T-helper 2 cell treated with Interferon-gamma antibody and Interleukin-4, amounts not matched to agents 5 μg/mL and 100 μg/mL, for 36 hours (primary cell): ENCODE data around the gene GALNT16.
"Not testable (repeated sequence)": the region's sequence is repeated elsewhere in the genome, so short reads cannot be mapped to it uniquely, and the experiment has no call there.

ENCODE experiments used
- DNase-seq: peaks from one replicate; pipeline ENCODE4 v3.0.0; 2021; ENCODE audit warnings: low spot score
- H3K27ac Mint-ChIP-seq: one replicate; pipeline ENCODE4 v1.8.0; 2021; ENCODE audit warnings: mild to moderate bottlenecking, mixed read lengths
- H3K27me3 Mint-ChIP-seq: one replicate; pipeline ENCODE4 v1.8.0; 2021; ENCODE audit warnings: low read depth, mixed read lengths
- H3K36me3 Mint-ChIP-seq: one replicate; pipeline ENCODE4 v1.8.0; 2021; ENCODE audit warnings: low read depth, mixed read lengths
- H3K4me1 Mint-ChIP-seq: one replicate; pipeline ENCODE4 v1.8.0; 2021; ENCODE audit warnings: low read depth, mixed read lengths
- H3K4me3 Mint-ChIP-seq: one replicate; pipeline ENCODE4 v1.8.0; 2022; ENCODE audit warnings: mild to moderate bottlenecking, moderate library complexity, mixed read lengths
- H3K9me3 Mint-ChIP-seq: one replicate; pipeline ENCODE4 v1.8.0; 2021; ENCODE audit warnings: mixed read lengths

GALNT16 gene

DNA sequence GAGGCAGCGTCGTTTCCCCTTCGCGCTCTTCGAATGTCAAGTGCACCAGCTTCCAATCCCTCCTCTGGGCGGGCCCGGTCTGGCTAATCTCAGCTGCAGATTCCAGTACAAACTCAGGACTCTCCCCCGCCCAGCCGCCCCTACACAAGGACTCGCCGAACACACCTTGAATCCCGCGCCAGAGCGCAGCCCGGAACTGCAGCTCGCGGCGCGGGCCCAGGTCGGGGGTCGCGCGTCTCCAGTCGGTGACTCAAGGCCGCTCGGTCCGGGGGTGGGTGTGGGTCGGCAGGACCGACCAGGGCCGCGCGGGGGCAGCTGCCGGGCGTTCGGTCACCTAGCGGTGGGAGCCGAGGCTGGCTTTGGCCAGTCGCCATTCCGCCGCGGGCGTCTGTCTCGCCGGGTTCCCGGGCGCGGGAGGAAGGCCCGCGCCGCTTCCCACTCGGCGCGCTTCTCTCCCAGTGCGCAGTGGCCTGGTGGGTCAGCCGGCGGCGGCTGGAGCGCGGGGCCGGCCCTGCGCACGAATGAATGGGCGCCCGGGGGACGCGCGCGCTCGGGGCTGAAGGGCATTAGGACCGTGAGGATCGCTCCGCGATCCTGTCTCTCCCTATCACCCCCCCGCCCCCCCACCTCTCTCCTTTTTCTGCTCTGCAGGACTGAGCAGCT lies at the start of gene GALNT16:
GALNT16 (plus strand) TSS at position 632 of the 663 bp plus-strand sequence. CDS start 133 bp downstream, outside the sequence.
- no peak for DNase-seq
- peaks cover 71% of the 10 kb centered on the region for H3K27me3 Mint-ChIP-seq
- H3K9me3 Mint-ChIP-seq, result no peaks in the 10 kb centered on the region

DNA sequence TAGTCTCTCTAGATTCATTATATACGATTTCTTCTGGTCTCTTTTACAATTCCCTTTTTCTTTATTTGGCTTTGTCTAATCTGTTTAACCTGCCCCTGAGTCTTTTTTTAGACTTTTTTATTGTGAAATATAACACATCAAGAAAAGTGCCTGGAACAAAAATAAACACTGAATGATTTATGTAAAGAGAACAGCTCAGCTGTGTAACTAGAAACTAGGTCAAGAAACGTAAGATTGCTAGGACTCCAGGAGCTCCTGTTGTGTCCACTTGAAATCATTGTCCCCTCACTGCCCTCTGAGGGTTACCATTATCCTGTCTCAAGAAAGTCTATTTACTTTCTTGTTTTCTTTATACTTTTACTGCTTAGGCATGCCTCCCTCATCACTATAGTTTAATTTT lies 45.6 kb upstream of the GALNT16 start:
- H3K27ac Mint-ChIP-seq, result no peak overlapping the region
- peaks cover 2% of the 10 kb centered on the region for H3K4me1 Mint-ChIP-seq
- no peaks in the 10 kb centered on the region for H3K27me3 Mint-ChIP-seq
- DNase-seq, result no peak
- peaks cover 4% of the 10 kb centered on the region for H3K36me3 Mint-ChIP-seq
- H3K9me3 Mint-ChIP-seq, result no peaks in the 10 kb centered on the region
- H3K4me3 Mint-ChIP-seq, result no peak overlapping the region

More for the DNA sequence above, at the start of gene GALNT16:
- H3K4me3 Mint-ChIP-seq, result peak within 1 kb of the TSS; percentile 43
- no peaks in the 10 kb centered on the region for H3K36me3 Mint-ChIP-seq
- peaks cover 4% of the 10 kb centered on the region for H3K4me1 Mint-ChIP-seq
- H3K27ac Mint-ChIP-seq, result no peak within 1 kb of the TSS

DNA sequence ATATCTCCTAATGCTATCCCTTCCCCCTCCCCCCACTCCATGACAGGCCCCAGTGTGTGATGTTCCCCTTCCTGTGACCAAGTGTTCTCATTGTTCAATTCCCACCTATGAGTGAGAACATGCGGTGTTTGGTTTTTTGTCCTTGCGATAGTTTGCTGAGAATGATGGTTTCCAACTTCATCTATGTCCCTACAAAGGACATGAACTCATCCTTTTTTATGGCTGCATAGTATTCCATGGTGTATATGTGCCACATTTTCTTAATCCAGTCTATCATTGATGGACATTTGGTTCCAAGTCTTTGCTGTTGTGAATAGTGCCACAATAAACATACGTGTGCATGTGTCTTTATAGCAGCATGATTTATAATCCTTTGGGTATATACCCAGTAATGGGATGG lies 42.3 kb upstream of the GALNT16 start:
- not testable (repeated sequence) for H3K27me3 Mint-ChIP-seq, H3K9me3 Mint-ChIP-seq, H3K36me3 Mint-ChIP-seq, DNase-seq, H3K4me3 Mint-ChIP-seq, H3K4me1 Mint-ChIP-seq, H3K27ac Mint-ChIP-seq

DNA sequence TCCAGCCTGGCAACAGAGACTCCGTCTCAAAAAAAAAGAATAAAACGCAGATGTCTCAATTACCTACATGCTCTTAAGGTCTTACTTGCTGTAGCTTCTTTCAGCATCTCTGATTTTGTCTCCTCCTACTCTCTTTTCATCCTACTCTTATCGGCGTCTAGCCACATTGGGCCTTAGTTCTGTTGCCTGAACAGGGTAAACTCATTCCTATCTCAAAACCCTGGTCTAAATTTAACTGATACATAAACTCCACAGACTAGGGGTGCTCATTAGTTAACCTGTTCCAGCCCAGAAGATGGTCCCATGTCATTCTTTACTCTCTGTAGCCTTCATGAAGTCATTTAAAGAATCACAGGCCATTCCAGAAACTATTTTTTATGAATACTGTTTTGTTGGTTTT lies 35.0 kb upstream of the GALNT16 start:
- H3K27ac Mint-ChIP-seq, result no peak overlapping the region
- H3K4me1 Mint-ChIP-seq, result no peaks in the 10 kb centered on the region
- no peak for DNase-seq
- H3K9me3 Mint-ChIP-seq, result no peaks in the 10 kb centered on the region
- no peak overlapping the region for H3K4me3 Mint-ChIP-seq
- H3K27me3 Mint-ChIP-seq, result no peaks in the 10 kb centered on the region
- no peaks in the 10 kb centered on the region for H3K36me3 Mint-ChIP-seq

DNA sequence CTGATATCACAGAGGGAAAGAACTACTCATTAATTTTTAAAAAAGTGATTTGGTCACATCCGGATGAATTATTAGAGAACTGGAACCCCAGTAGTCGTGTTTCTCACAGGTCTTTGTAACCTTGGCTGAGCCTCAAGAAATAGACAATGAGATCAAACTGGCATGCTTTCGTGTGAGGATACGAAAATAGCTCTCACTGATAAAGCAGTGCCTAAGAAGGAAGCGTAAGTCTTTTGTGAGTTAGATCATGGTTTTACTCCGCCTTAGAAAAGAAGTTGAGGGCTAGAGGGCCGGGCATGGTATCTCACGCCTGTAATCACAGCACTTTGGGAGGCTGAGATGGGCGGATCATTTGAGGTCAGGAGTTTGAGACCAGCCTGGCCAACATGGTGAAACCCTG lies 33.8 kb upstream of the GALNT16 start:
- no peaks in the 10 kb centered on the region for H3K27me3 Mint-ChIP-seq
- H3K4me3 Mint-ChIP-seq, result no peak overlapping the region
- H3K27ac Mint-ChIP-seq, result no peak overlapping the region
- no peaks in the 10 kb centered on the region for H3K4me1 Mint-ChIP-seq
- no peaks in the 10 kb centered on the region for H3K36me3 Mint-ChIP-seq
- no peaks in the 10 kb centered on the region for H3K9me3 Mint-ChIP-seq
- no peak for DNase-seq

DNA sequence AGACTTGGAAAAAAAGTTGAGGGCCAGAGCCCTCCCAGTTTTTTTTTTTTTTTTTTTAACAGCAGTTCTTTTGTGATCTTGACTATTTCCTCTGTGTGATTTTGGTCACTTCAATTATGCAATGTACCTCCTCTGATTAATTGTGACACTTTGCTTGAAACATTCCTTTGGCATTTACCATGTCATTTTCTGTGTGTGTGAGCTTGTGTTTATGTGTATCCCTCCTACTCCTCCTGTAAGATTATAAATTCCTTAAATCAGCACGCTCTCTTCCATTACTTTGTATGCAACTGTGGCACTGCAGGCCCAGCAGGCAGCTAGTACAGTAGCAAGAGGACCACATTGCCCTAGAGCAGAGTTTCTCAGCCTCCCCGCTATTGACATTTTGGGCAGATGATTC lies 33.2 kb upstream of the GALNT16 start:
- H3K4me3 Mint-ChIP-seq, result no peak overlapping the region
- no peaks in the 10 kb centered on the region for H3K4me1 Mint-ChIP-seq
- H3K36me3 Mint-ChIP-seq, result no peaks in the 10 kb centered on the region
- H3K27ac Mint-ChIP-seq, result no peak overlapping the region
- no peaks in the 10 kb centered on the region for H3K9me3 Mint-ChIP-seq
- DNase-seq, result no peak
- no peaks in the 10 kb centered on the region for H3K27me3 Mint-ChIP-seq

DNA sequence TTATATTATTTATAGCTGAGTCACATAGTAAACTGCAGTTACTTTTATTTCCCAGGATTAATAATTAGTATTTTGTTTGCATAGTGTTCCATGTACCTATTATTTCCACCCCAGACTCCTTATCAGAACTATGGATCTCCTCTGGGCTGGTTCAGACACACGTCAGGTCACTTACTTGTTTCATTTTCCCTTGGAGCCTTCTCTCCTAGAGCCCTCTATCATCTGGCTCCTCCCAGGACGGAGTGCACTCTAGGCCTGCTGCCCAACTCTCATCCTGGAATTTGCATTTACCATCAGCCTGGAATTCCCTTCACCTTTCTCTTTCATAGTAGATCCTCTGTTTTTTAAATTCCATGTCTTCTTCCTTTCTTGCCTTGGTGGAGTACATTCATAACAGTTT lies 28.5 kb upstream of the GALNT16 start:
- Mint-ChIP-seq H3K4me3 (no peak overlapping the region), H3K36me3 (no peaks in the 10 kb centered on the region), H3K9me3 (no peaks in the 10 kb centered on the region), H3K27ac (no peak overlapping the region), H3K27me3 (no peaks in the 10 kb centered on the region), H3K4me1 (no peaks in the 10 kb centered on the region)
- DNase-seq, result no peak

DNA sequence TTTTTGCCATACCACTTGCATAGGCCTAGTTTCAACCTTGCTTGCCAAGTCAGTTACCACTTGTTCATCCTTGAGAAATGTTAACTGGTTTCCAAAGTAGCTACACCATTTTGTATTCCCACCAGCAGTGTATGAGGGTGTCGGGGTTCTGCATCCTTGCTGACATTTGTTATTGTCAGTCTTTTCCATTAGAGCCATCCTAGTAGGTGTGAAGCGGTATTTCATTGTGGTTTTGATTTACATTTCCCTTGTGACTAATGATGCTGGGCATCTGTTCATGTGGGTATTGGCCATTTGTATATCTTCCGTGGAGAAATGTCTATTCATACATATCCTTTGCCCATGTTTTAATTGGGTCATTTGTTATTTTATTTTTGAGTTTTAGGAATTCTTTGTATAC lies 27.6 kb upstream of the GALNT16 start:
- Mint-ChIP-seq H3K4me1 (no peaks in the 10 kb centered on the region), H3K9me3 (no peaks in the 10 kb centered on the region), H3K27me3 (no peaks in the 10 kb centered on the region), H3K4me3 (no peak overlapping the region), H3K27ac (no peak overlapping the region), H3K36me3 (no peaks in the 10 kb centered on the region)
- DNase-seq, result no peak

DNA sequence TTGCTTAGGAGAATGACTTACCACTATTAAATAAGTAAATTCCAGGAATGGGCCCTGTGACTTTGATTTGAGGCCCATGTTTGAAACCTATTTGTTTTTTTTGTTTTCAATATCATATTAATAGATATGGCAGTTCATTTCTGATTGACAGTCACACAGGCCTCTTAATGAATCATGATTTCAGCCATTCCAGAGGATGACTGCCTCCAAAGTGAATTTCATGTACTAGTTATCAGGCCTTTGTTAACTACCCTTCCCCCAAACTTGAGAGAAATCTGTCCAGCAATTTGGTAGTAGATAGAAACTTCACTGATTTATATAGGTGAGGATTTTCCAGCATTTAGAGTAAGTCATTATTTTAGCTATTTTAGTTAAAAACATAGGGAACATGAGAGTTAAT lies 25.9 kb upstream of the GALNT16 start:
- H3K4me1 Mint-ChIP-seq, result no peaks in the 10 kb centered on the region
- H3K27me3 Mint-ChIP-seq, result no peaks in the 10 kb centered on the region
- H3K27ac Mint-ChIP-seq, result no peak overlapping the region
- DNase-seq, result no peak
- no peaks in the 10 kb centered on the region for H3K9me3 Mint-ChIP-seq
- H3K36me3 Mint-ChIP-seq, result no peaks in the 10 kb centered on the region
- no peak overlapping the region for H3K4me3 Mint-ChIP-seq

DNA sequence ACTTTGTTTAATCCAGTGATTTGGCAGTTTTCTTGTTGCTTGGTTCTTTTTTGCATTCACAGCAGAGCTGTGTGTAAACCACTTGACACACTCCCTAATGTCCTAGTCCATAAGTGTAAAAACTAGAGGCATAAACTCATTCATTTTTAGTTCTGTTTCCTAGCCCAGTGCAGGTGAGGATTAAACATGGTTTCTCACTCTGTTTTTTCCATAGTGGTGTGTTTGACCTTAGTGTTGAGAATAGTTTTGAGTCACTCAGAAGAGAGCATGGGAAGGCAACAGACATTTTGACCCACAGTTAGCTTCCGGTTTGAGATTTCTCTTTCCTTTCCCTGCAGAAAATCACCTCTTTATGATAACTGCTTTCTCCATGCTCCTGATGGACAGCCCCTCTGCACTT lies 24.2 kb upstream of the GALNT16 start:
- H3K9me3 Mint-ChIP-seq, result no peaks in the 10 kb centered on the region
- no peaks in the 10 kb centered on the region for H3K4me1 Mint-ChIP-seq
- H3K4me3 Mint-ChIP-seq, result no peak overlapping the region
- H3K27me3 Mint-ChIP-seq, result no peaks in the 10 kb centered on the region
- no peaks in the 10 kb centered on the region for H3K36me3 Mint-ChIP-seq
- DNase-seq, result no peak
- no peak overlapping the region for H3K27ac Mint-ChIP-seq

DNA sequence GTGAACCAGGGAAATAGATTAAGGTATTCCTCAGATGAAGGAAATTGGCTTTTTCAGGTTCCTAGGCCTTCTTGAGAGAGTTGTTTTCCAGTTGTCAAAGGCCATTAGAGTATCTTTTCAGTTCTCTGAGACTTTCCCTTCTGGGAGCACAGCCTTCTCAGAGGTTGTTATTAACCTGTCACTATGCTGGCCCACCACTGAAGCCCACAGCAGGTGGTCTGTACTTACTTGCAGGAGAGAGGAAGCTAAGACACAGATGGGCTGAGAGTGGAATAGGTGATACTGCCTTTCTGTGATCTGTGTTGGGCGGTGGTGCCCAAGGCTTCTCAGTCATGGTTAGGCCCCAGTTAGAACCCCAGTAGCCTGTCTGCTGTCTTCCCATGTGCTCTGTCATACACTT lies 22.8 kb upstream of the GALNT16 start:
- no peaks in the 10 kb centered on the region for H3K9me3 Mint-ChIP-seq
- no peaks in the 10 kb centered on the region for H3K36me3 Mint-ChIP-seq
- no peak overlapping the region for H3K27ac Mint-ChIP-seq
- H3K27me3 Mint-ChIP-seq, result no peaks in the 10 kb centered on the region
- DNase-seq, result no peak
- H3K4me1 Mint-ChIP-seq, result no peaks in the 10 kb centered on the region
- H3K4me3 Mint-ChIP-seq, result no peak overlapping the region

DNA sequence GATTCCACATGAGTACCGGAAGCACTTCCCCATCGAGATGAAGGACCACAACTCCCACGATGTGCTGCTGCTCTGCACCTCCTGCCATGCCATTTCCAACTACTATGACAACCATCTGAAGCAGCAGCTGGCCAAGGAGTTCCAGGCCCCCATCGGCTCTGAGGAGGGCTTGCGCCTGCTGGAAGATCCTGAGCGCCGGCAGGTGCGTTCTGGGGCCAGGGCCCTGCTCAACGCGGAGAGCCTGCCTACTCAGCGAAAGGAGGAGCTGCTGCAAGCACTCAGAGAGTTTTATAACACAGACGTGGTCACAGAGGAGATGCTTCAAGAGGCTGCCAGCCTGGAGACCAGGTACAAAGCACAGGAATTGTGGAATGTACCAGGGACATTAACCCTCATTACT lies 22.4 kb upstream of the GALNT16 start:
- Mint-ChIP-seq H3K4me3 (no peak overlapping the region), H3K36me3 (no peaks in the 10 kb centered on the region), H3K4me1 (no peaks in the 10 kb centered on the region), H3K27me3 (no peaks in the 10 kb centered on the region), H3K9me3 (no peaks in the 10 kb centered on the region), H3K27ac (no peak overlapping the region)
- no peak for DNase-seq

DNA sequence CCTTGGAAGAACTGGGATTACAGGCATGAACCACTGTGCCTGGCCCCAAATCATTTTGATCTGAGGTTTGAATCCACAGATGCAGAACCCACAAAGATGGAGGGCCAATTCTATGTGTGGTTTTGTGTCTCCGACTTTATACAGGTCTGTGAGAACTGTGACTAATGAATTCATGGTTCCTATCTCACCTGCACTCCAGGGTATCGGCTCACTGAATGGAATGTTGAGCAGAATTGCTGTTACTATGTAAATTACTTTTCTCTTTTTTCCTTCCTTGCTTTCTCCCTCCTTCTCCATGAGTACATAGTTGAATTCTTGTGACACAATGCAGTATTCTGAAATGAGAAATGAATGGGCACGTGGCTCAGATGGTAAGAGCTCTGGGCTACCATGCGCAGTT lies 21.1 kb upstream of the GALNT16 start:
- no peak overlapping the region for H3K4me3 Mint-ChIP-seq
- no peak for DNase-seq
- no peaks in the 10 kb centered on the region for H3K4me1 Mint-ChIP-seq
- H3K9me3 Mint-ChIP-seq, result no peaks in the 10 kb centered on the region
- no peaks in the 10 kb centered on the region for H3K27me3 Mint-ChIP-seq
- H3K36me3 Mint-ChIP-seq, result no peaks in the 10 kb centered on the region
- H3K27ac Mint-ChIP-seq, result no peak overlapping the region

DNA sequence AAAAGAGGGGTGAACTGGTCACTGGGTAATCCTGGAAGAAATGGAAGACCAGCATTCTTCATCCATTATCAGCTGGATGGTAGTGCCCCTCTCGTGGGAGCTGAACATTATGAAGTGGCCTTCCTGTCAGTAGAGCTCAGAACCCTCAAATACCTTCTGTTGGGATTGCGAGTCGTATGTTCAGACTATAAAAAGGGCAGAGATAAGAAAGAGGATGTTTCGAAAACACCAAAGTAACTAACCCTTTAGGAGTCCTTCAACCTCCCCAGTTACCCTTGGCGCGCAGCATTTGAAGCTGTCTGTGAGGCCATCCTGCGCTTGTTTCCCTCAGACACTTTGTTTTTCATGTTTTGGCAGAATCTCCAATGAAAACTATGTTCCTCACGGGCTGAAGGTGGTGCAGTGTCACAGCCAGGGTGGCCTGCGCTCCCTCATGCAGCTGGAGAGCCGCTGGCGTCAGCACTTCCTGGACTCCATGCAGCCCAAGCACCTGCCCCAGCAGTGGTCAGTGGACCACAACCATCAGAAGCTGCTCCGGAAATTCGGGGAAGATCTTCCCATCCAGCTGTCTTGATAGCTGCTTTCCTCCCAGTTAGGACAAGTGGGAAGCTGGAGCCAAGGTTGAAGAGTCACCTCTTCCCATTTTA lies 19.3 kb upstream of the GALNT16 start:
- no peak for DNase-seq
- Mint-ChIP-seq H3K9me3 (no peaks in the 10 kb centered on the region), H3K27ac (no peak overlapping the region), H3K4me3 (no peak overlapping the region), H3K27me3 (no peaks in the 10 kb centered on the region), H3K36me3 (no peaks in the 10 kb centered on the region), H3K4me1 (no peaks in the 10 kb centered on the region)

DNA sequence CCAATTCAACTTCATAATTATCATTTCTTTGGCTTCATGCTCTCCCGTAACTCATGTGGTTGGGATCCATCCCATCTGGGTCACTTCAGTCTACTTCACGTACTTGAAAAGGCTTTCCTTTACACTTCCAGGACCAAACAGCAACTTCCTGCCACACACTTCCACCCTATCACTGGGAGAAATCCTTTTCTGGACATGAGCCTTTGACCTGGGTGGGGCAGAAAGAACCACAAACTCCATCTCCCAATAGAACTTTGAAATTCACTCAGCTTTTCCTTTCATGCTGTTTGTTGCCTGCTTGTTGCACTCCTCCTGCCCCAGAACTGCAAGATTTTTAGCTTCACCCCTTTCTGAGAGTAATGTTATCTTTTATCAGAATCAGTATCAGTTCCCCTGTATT lies 18.4 kb upstream of the GALNT16 start:
- Mint-ChIP-seq H3K9me3 (no peaks in the 10 kb centered on the region), H3K27me3 (no peaks in the 10 kb centered on the region), H3K36me3 (no peaks in the 10 kb centered on the region), H3K27ac (no peak overlapping the region), H3K4me1 (no peaks in the 10 kb centered on the region), H3K4me3 (no peak overlapping the region)
- DNase-seq, result no peak
